GM06990 (cell line): ENCODE data around the gene METTL25.

Source experiments
- DNase-seq: peaks from one replicate; pipeline ENCODE4 v3.0.0-alpha.2; 2011; ENCODE audit not compliant: insufficient read length; ENCODE audit errors: extremely low read depth
- H3K27me3 ChIP-seq: replicated peaks from 2 replicates; pipeline ENCODE4 v1.6.0; 2011; ENCODE audit warnings: low read length; ENCODE audit not compliant: control insufficient read depth, insufficient read depth
- H3K36me3 ChIP-seq: 2 replicates; pipeline ENCODE4 v1.5.1; 2011; ENCODE audit warnings: low read length; ENCODE audit not compliant: control insufficient read depth, insufficient read depth
- H3K4me3 ChIP-seq: replicated peaks from 2 replicates; pipeline ENCODE4 v1.5.1; 2011; ENCODE audit warnings: low read depth, mild to moderate bottlenecking, control low read depth, low read length
- CTCF ChIP-seq: IDR thresholded peaks from 2 replicates; pipeline ENCODE4 v1.5.1; 2011; ENCODE audit warnings: low read length, control low read depth, mild to moderate bottlenecking, inconsistent platforms; ENCODE audit not compliant: insufficient read depth, poor library complexity, severe bottlenecking

The METTL25 gene

GRCh38 chr12:82448911-82449578 is 90.7 kb downstream of the METTL25 start:
- no peak for DNase-seq
- TF ChIP-seq CTCF: no peak
- no peaks in the 10 kb centered on the region for H3K27me3 ChIP-seq
- no peaks in the 10 kb centered on the region for H3K36me3 ChIP-seq
- H3K4me3 ChIP-seq: no peak overlapping the region

DNA sequence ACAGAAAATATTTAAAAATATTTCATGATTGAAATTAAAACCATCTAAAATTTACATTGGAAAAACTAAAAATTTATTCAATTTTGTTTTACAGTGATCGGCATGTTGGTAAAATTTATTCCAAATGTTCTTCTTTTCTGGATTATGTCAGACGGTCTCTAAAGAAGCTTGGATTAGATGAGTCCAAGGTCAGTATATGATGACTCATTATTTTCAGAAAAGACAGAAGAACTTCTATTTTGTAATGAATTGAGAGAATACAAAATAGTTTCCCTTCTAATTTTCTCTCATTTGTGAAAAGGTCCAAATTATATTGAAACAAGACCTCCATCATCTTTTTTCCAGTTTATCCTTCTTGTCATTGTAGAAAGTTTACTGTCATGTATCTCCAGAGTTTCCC is 98.3 kb downstream of the METTL25 start:
- no peaks in the 10 kb centered on the region for H3K27me3 ChIP-seq
- H3K36me3 ChIP-seq: no peaks in the 10 kb centered on the region
- no peak for TF ChIP-seq CTCF
- DNase-seq: no peak
- no peak overlapping the region for H3K4me3 ChIP-seq

DNA sequence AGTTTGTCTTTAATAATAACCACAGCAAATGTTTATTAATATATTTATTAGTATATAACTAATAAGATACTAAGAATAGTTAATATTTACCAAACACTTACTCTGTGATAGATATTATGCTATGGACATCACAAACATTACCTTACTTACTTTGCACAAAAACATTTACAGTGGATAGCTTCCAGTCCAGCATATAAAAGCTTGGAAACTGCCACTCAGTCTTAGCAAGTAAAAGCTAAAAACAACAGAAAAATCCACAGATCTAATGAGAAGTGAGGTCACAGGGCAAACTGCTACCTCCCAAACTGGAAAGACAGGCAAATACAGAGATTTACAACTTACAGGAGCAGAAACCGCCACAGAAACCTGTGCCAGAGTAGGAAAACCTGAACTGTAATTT is 99.8 kb downstream of the METTL25 start:
- DNase-seq: no peak
- H3K4me3 ChIP-seq: no peak overlapping the region
- TF ChIP-seq CTCF: no peak
- H3K27me3 ChIP-seq: no peaks in the 10 kb centered on the region
- H3K36me3 ChIP-seq: no peaks in the 10 kb centered on the region

DNA sequence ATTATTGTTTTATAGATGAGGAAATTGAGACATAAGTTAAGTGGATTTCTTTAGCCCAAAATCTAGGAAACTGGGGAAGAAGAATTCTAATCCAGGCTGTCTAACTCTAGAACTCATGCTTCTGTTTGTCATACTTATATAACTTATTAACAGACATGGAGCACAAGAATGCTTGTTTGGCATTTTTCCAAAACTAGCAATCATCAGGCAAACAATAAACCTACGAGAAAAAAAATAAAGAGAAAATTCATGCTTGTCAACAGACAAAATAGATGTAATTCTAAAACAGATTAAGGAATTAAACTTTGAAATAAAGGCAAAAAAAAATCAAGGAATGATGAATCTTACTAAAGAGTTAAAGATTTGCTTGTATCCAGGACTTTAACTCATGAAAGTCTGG is 103.1 kb downstream of the METTL25 start:
- TF ChIP-seq CTCF: no peak
- H3K4me3 ChIP-seq: no peak overlapping the region
- no peak for DNase-seq
- H3K36me3 ChIP-seq: no peaks in the 10 kb centered on the region
- H3K27me3 ChIP-seq: no peaks in the 10 kb centered on the region

- Histone ChIP-seq H3K27me3 (no peaks in the 10 kb centered on the region), H3K36me3 (no peaks in the 10 kb centered on the region), H3K4me3 (no peak overlapping the region)
- no peak for TF ChIP-seq CTCF
- no peak for DNase-seq
Observed at GRCh38 chr12:82461836-82462235, 103.5 kb downstream of the METTL25 start.

GRCh38 chr12:82468563-82468962 is 110.2 kb downstream of the METTL25 start:
- no peak for DNase-seq
- Histone ChIP-seq H3K36me3 (no peaks in the 10 kb centered on the region), H3K27me3 (no peaks in the 10 kb centered on the region), H3K4me3 (no peak overlapping the region)
- TF ChIP-seq CTCF: no peak
